OCI-LY7 (cell line): ENCODE data around the gene AFDN. TPM values are rescaled to one million over a fixed set of nuclear protein-coding genes. Genes with fewer than 3 reads are reported as not detected.

Experiments used
- BruUV-seq: library from RNA; stranded (reverse); fragments of 400-500 nt; replicated peaks from 2 replicates; lab custom pipeline; 2021; lab: Mats Ljungman, UMichigan
- CTCF ChIA-PET: fragments of 300-600 bp; sonication (Branson Sonifier 250); formaldehyde crosslinking; loops from one replicate; lab custom pipeline; 2022; ENCODE audit warnings: antibody characterized with exemption; ENCODE audit not compliant: unreplicated experiment; lab: Charles Lee
- POLR2A ChIA-PET: fragments of 300-600 bp; sonication (Branson Sonifier 250); formaldehyde crosslinking; loops from one replicate; lab custom pipeline; 2022; ENCODE audit warnings: antibody characterized with exemption; lab: Charles Lee
- DNase-seq: peaks from one replicate; pipeline ENCODE4 v3.0.0-alpha.2; 2015; ENCODE audit warnings: low spot score
- H2AFZ ChIP-seq: fragments of 200-600 bp; sonication (generic), shearing (Covaris generic); 2 replicates; pipeline ENCODE4 v1.6.1; 2014; ENCODE audit warnings: mild to moderate bottlenecking, antibody characterized with exemption, low read length, moderate library complexity
- H3K27ac ChIP-seq: fragments of 200-600 bp; sonication (generic); 2 replicates; pipeline ENCODE4 v1.5.1; 2014; ENCODE audit warnings: mixed run types, low read depth, mild to moderate bottlenecking, moderate library complexity, low read length, inconsistent platforms; ENCODE audit not compliant: poor library complexity, severe bottlenecking
- H3K36me3 ChIP-seq: fragments of 200-600 bp; sonication (generic); 2 replicates; pipeline ENCODE4 v1.6.1; 2014; ENCODE audit warnings: mild to moderate bottlenecking, antibody characterized with exemption, low read length, moderate library complexity, mixed read lengths; ENCODE audit not compliant: insufficient read depth
- H3K4me1 ChIP-seq: fragments of 200-600 bp; sonication (generic); 2 replicates; pipeline ENCODE4 v1.5.1; 2014; ENCODE audit warnings: mild to moderate bottlenecking, low read length; ENCODE audit not compliant: insufficient read depth, poor library complexity, severe bottlenecking
- H3K4me2 ChIP-seq: fragments of 200-600 bp; sonication (generic); 2 replicates; pipeline ENCODE4 v1.6.1; 2014; ENCODE audit warnings: mild to moderate bottlenecking, low read length
- H3K4me3 ChIP-seq: fragments of 200-600 bp; sonication (generic); 2 replicates; pipeline ENCODE4 v1.5.1; 2014; ENCODE audit warnings: mild to moderate bottlenecking, low read depth, low read length; ENCODE audit not compliant: poor library complexity, severe bottlenecking
- H3K79me2 ChIP-seq: fragments of 200-600 bp; sonication (generic); 2 replicates; pipeline ENCODE4 v1.6.1; 2016; ENCODE audit warnings: low read depth, mild to moderate bottlenecking, low read length, moderate library complexity, mixed read lengths; ENCODE audit not compliant: insufficient read depth
- H3K9me2 ChIP-seq: fragments of 200-600 bp; sonication (generic); 2 replicates; pipeline ENCODE4 v1.6.1; 2016; ENCODE audit warnings: mild to moderate bottlenecking, low read length, mixed read lengths; ENCODE audit not compliant: insufficient read depth
- H3K9me3 ChIP-seq: fragments of 200-600 bp; sonication (generic); 2 replicates; pipeline ENCODE4 v1.6.1; 2014; ENCODE audit warnings: mild to moderate bottlenecking, mixed run types, low read length, mixed read lengths
- H4K20me1 ChIP-seq: fragments of 200-600 bp; sonication (generic); 2 replicates; pipeline ENCODE4 v1.6.1; 2014; ENCODE audit warnings: mild to moderate bottlenecking, antibody characterized with exemption, low read length, moderate library complexity, mixed read lengths; ENCODE audit not compliant: insufficient read depth
- EZH2phosphoT487 ChIP-seq: fragments of 200-600 bp; sonication (generic); IDR thresholded peaks from 2 replicates; pipeline ENCODE4 v1.6.1; 2018; ENCODE audit warnings: low read depth, borderline replicate concordance, mild to moderate bottlenecking, mixed run types, antibody characterized with exemption, low read length, moderate library complexity, mixed read lengths
- intact Hi-C: fragments of 100-400 bp; cut with micrococcal nuclease; formaldehyde crosslinking; loops from one replicate; pipeline ENCODE4 v1.10.0; 2022; ENCODE audit not compliant: unreplicated experiment
- total RNA-seq, 2 experiments: library from RNA; depleted of rRNA in 1 of 2; stranded (reverse); fragments of >200 nt in 1 of 2; shearing (Covaris generic) in 1 of 2; gene quantifications; 2 replicates each; pipeline ENCODE4 v1.2.3, GENCODE V29; 2014 to 2022
- TF ChIP-seq, protein P1 (sequence below): fragments of 200-600 bp; sonication (generic); conservative IDR thresholded peaks from 2 replicates; pipeline ENCODE4 v1.5.1; 2014; ENCODE audit warnings: mild to moderate bottlenecking, antibody characterized with exemption, low read length, moderate library complexity, mixed read lengths

AFDN gene
- total RNA-seq, 2 experiments from 2014 or later, result 43.6 to 71.6 TPM

DNA sequence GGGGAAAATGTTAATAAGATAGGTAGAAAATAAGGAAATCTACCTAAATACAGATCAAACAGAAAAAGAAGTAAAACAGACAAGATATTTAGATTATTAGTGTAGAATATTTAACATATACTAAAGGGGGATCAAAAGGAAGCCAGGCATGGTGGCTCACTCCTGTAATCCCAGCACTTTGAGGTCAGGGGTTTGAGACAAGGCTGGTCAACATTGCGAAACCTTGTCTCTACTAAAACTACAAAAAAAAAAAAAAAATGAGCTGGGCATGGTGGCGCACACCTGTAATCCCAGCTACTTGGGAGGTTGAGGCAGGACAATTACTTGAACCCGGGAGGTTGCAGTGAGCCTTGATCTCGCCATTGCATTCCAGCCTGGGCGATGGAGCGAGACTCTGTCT lies 55.5 kb downstream of the AFDN start:
- Histone ChIP-seq H3K4me2 (no peak overlapping the region), H3K4me1 (no peaks in the 10 kb centered on the region), H3K9me2 (no peaks in the 10 kb centered on the region), H3K36me3 (peaks cover 12% of the 10 kb centered on the region; the same call in 1 of the 2 replicates), H3K9me3 (no peaks in the 10 kb centered on the region), H4K20me1 (no peaks in the 10 kb centered on the region), H3K27ac (no peak overlapping the region), H3K79me2 (no peaks in the 10 kb centered on the region), H3K4me3 (no peak overlapping the region), H2AFZ (no peak overlapping the region)
- no peak for TF ChIP-seq EZH2phosphoT487
- TF ChIP-seq, protein P1, sequence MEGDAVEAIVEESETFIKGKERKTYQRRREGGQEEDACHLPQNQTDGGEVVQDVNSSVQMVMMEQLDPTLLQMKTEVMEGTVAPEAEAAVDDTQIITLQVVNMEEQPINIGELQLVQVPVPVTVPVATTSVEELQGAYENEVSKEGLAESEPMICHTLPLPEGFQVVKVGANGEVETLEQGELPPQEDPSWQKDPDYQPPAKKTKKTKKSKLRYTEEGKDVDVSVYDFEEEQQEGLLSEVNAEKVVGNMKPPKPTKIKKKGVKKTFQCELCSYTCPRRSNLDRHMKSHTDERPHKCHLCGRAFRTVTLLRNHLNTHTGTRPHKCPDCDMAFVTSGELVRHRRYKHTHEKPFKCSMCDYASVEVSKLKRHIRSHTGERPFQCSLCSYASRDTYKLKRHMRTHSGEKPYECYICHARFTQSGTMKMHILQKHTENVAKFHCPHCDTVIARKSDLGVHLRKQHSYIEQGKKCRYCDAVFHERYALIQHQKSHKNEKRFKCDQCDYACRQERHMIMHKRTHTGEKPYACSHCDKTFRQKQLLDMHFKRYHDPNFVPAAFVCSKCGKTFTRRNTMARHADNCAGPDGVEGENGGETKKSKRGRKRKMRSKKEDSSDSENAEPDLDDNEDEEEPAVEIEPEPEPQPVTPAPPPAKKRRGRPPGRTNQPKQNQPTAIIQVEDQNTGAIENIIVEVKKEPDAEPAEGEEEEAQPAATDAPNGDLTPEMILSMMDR, result no peak
- DNase-seq, result no peak
- intact Hi-C loops, result no loop called here
- ChIA-PET CTCF (interaction anchor here (0.6 kb wide), 1 partner anchor 12 kb away, joined by 3 read pairs; no protein-coding TSS in a partner anchor), POLR2A (interaction anchor here (0.6 kb wide), 1 partner anchor 226 kb away, joined by 3 read pairs; no protein-coding TSS in a partner anchor)
- BruUV-seq, result no TSS peak

DNA sequence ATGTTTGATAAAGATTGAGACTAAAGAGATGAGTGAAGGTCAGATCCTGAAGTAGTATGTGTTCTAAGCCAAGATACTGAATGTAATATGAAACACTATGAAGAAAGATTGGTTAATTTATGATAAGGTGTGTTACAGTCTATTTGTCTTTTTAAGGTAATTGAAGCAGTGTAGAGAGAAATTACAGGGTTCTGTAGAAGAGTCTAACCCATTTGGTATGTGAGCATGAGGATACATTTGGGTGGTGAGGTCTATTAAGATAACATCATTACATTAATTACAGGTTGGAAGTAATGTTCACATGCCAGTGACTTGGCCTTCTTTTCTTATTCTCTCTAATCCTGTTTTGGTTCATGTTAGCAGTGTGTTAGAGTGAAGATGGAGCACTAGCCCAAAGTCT lies 61.4 kb downstream of the AFDN start:
- no TSS peak for BruUV-seq
- Histone ChIP-seq H2AFZ (no peak overlapping the region), H3K27ac (no peak overlapping the region), H3K4me2 (no peak overlapping the region), H3K9me3 (no peaks in the 10 kb centered on the region), H3K9me2 (no peaks in the 10 kb centered on the region), H3K36me3 (no peaks in the 10 kb centered on the region), H3K4me1 (no peaks in the 10 kb centered on the region), H4K20me1 (no peaks in the 10 kb centered on the region), H3K4me3 (no peak overlapping the region), H3K79me2 (no peaks in the 10 kb centered on the region)
- ChIA-PET CTCF (no interaction called here), POLR2A (interaction anchor here (1.0 kb wide), 1 partner anchor 17 kb away, joined by 3 read pairs; no protein-coding TSS in a partner anchor)
- TF ChIP-seq, protein P1, result no peak
- no peak for TF ChIP-seq EZH2phosphoT487
- DNase-seq, result no peak
- intact Hi-C loops, result no loop called here
